TTC549 (cell line): Measurements from ENCODE around the gene STOX2.

Experiments
- FAIRE-seq: peaks from 2 replicates; lab custom pipeline; 2012; peaks lifted over from hg19 to GRCh38; lab: Jason Lieb, UNC

The STOX2 gene

GRCh38 chr4:183986971-183987946, 82.2 kb downstream of the STOX2 start:
- FAIRE-seq, result no peak

GRCh38 chr4:183987987-183988392, 82.9 kb downstream of the STOX2 start:
- no peak for FAIRE-seq

- FAIRE-seq, result no peak
Observed at GRCh38 chr4:183988874-183989273, 83.8 kb downstream of the STOX2 start.

- FAIRE-seq, result no peak
Observed at GRCh38 chr4:183989461-183989860, 84.4 kb downstream of the STOX2 start.

- no peak for FAIRE-seq
Observed at GRCh38 chr4:183989931-183990330, 84.8 kb downstream of the STOX2 start.

GRCh38 chr4:183993676-183994075, 88.6 kb downstream of the STOX2 start:
- FAIRE-seq, result no peak

GRCh38 chr4:183995570-183995969, 90.5 kb downstream of the STOX2 start:
- no peak for FAIRE-seq

- FAIRE-seq, result no peak
Observed at GRCh38 chr4:183996868-183997267, 91.8 kb downstream of the STOX2 start.

GRCh38 chr4:183999435-183999834, 94.3 kb downstream of the STOX2 start:
- FAIRE-seq, result no peak

- no peak for FAIRE-seq
Observed at GRCh38 chr4:184000457-184001396, 95.6 kb downstream of the STOX2 start.

GRCh38 chr4:184003433-184003832, 98.3 kb downstream of the STOX2 start:
- FAIRE-seq, result no peak

- FAIRE-seq, result no peak
Observed at GRCh38 chr4:184007891-184008290, 102.8 kb downstream of the STOX2 start.

- no peak for FAIRE-seq
Observed at GRCh38 chr4:184010696-184011095, 105.6 kb downstream of the STOX2 start.

GRCh38 chr4:184011826-184012380, 106.8 kb downstream of the STOX2 start:
- no peak for FAIRE-seq

- no peak for FAIRE-seq
Observed at GRCh38 chr4:184012937-184013336, 107.8 kb downstream of the STOX2 start.

GRCh38 chr4:184014301-184014700, 109.2 kb downstream of the STOX2 start:
- FAIRE-seq, result no peak

GRCh38 chr4:184016759-184017668, 111.9 kb downstream of the STOX2 start:
- no peak for FAIRE-seq

- no peak for FAIRE-seq
Observed at GRCh38 chr4:184019076-184019475, 114.0 kb downstream of the STOX2 start.

GRCh38 chr4:184019667-184020623, 114.8 kb downstream of the STOX2 start:
- no peak for FAIRE-seq

GRCh38 chr4:184021389-184021788, 116.3 kb downstream of the STOX2 start:
- no peak for FAIRE-seq
